Immature natural killer cell (primary cell): Measurements from ENCODE around the gene PATJ. TPM values are rescaled to one million over a fixed set of nuclear protein-coding genes. Genes with fewer than 3 reads are reported as not detected.
"Not testable (repeated sequence)": the region's sequence is repeated elsewhere in the genome, so short reads cannot be mapped to it uniquely, and the experiment has no call there.

ENCODE experiments used
- DNase-seq, 3 donors: peaks; one replicate each; pipeline ENCODE4 v3.0.0; 2022; ENCODE audit warnings: mixed read lengths in 1 of 3
- H3K27ac Mint-ChIP-seq, 6 donors: one replicate each; pipeline ENCODE4 v1.8.0; 2020; ENCODE audit warnings: mixed read lengths in 6 of 6, mild to moderate bottlenecking in 5 of 6, inconsistent platforms in 4 of 6, moderate library complexity in 3 of 6
- H3K27me3 Mint-ChIP-seq, 3 donors: one replicate each; pipeline ENCODE4 v1.8.0; 2020 to 2021; ENCODE audit warnings: low read depth in 3 of 3, mild to moderate bottlenecking in 3 of 3, mixed read lengths in 3 of 3, moderate library complexity in 3 of 3, inconsistent platforms in 1 of 3
- H3K36me3 Mint-ChIP-seq, 3 donors: one replicate each; pipeline ENCODE4 v1.8.0; 2020; ENCODE audit warnings: mixed read lengths in 3 of 3, inconsistent platforms in 2 of 3, mild to moderate bottlenecking in 2 of 3
- H3K4me1 Mint-ChIP-seq, 2 donors: one replicate each; pipeline ENCODE4 v1.8.0; 2020; ENCODE audit warnings: inconsistent platforms in 2 of 2, mild to moderate bottlenecking in 2 of 2, mixed read lengths in 2 of 2, moderate library complexity in 1 of 2
- H3K4me3 Mint-ChIP-seq, 5 donors: one replicate each; pipeline ENCODE4 v1.8.0; 2020; ENCODE audit warnings: mild to moderate bottlenecking in 5 of 5, mixed read lengths in 5 of 5, inconsistent platforms in 3 of 5, moderate library complexity in 3 of 5
- H3K9me3 Mint-ChIP-seq, 6 donors: one replicate each; pipeline ENCODE4 v1.8.0; 2020; ENCODE audit warnings: mild to moderate bottlenecking in 6 of 6, mixed read lengths in 6 of 6, inconsistent platforms in 4 of 6, moderate library complexity in 3 of 6
- polyA plus RNA-seq, 3 donors: library from polyadenylated mRNA; unstranded; fragments of 300-500 nt; fragmentation: Illumina TruSeq; gene quantifications; one replicate each; pipeline ENCODE4 v1.2.3, GENCODE V29; 2021

PATJ gene
- polyA plus RNA-seq, 3 donors from 2014 or later: 2.9 to 7.2 (median 5.9) TPM

- Mint-ChIP-seq H3K27ac (no peak overlapping the region), H3K36me3 (peaks cover 0 to 11% (median 9%) of the 10 kb centered on the region in 3 donors), H3K9me3 (no peaks in the 10 kb centered on the region), H3K27me3 (no peaks in the 10 kb centered on the region), H3K4me1 (peaks cover 4 to 7% of the 10 kb centered on the region in 2 donors), H3K4me3 (no peak overlapping the region)
- DNase-seq: no peak
Measured at GRCh38 chr1:61864489-61864888, 122.2 kb downstream of the PATJ start.

GRCh38 chr1:61865646-61866220 is 123.5 kb downstream of the PATJ start:
- peak in 1 of 3 donors; percentile 7 for DNase-seq
- Mint-ChIP-seq H3K4me1 (peaks cover 4 to 7% of the 10 kb centered on the region in 2 donors), H3K36me3 (peaks cover 0 to 11% (median 9%) of the 10 kb centered on the region in 3 donors), H3K9me3 (no peaks in the 10 kb centered on the region), H3K27me3 (no peaks in the 10 kb centered on the region), H3K4me3 (peak overlapping the region in 1 of 5 donors; percentile 2), H3K27ac (no peak overlapping the region)

- H3K27ac Mint-ChIP-seq: no peak overlapping the region
- no peaks in the 10 kb centered on the region for H3K27me3 Mint-ChIP-seq
- peaks cover 3 to 8% (median 4%) of the 10 kb centered on the region in 3 donors for H3K36me3 Mint-ChIP-seq
- no peak overlapping the region for H3K4me3 Mint-ChIP-seq
- H3K4me1 Mint-ChIP-seq: peaks cover 4 to 7% of the 10 kb centered on the region in 2 donors
- H3K9me3 Mint-ChIP-seq: no peaks in the 10 kb centered on the region
- DNase-seq: no peak
Measured at GRCh38 chr1:61869691-61870109, 127.4 kb downstream of the PATJ start.

GRCh38 chr1:61872206-61872605 is 129.9 kb downstream of the PATJ start:
- peaks cover 7 to 11% (median 9%) of the 10 kb centered on the region in 3 donors for H3K36me3 Mint-ChIP-seq
- no peak for DNase-seq
- no peak overlapping the region for H3K4me3 Mint-ChIP-seq
- no peaks in the 10 kb centered on the region for H3K9me3 Mint-ChIP-seq
- no peaks in the 10 kb centered on the region for H3K4me1 Mint-ChIP-seq
- no peaks in the 10 kb centered on the region for H3K27me3 Mint-ChIP-seq
- no peak overlapping the region for H3K27ac Mint-ChIP-seq

- H3K27ac Mint-ChIP-seq: no peak overlapping the region
- no peaks in the 10 kb centered on the region for H3K9me3 Mint-ChIP-seq
- H3K27me3 Mint-ChIP-seq: no peaks in the 10 kb centered on the region
- no peaks in the 10 kb centered on the region for H3K4me1 Mint-ChIP-seq
- no peak for DNase-seq
- peaks cover 9 to 18% (median 13%) of the 10 kb centered on the region in 3 donors for H3K36me3 Mint-ChIP-seq
- H3K4me3 Mint-ChIP-seq: no peak overlapping the region
Measured at GRCh38 chr1:61873581-61873980, 131.3 kb downstream of the PATJ start.

GRCh38 chr1:61873994-61874393 is 131.7 kb downstream of the PATJ start:
- Mint-ChIP-seq H3K4me3 (no peak overlapping the region), H3K27me3 (no peaks in the 10 kb centered on the region), H3K27ac (no peak overlapping the region), H3K36me3 (peaks cover 9 to 18% (median 13%) of the 10 kb centered on the region in 3 donors), H3K9me3 (no peaks in the 10 kb centered on the region), H3K4me1 (no peaks in the 10 kb centered on the region)
- DNase-seq: no peak

GRCh38 chr1:61875198-61875597 is 132.9 kb downstream of the PATJ start:
- H3K4me3 Mint-ChIP-seq: no peak overlapping the region
- H3K27me3 Mint-ChIP-seq: no peaks in the 10 kb centered on the region
- H3K4me1 Mint-ChIP-seq: no peaks in the 10 kb centered on the region
- peaks cover 9 to 21% (median 10%) of the 10 kb centered on the region in 3 donors for H3K36me3 Mint-ChIP-seq
- H3K9me3 Mint-ChIP-seq: no peaks in the 10 kb centered on the region
- no peak for DNase-seq
- H3K27ac Mint-ChIP-seq: no peak overlapping the region

- DNase-seq, H3K27me3 Mint-ChIP-seq, H3K27ac Mint-ChIP-seq, H3K4me3 Mint-ChIP-seq, H3K4me1 Mint-ChIP-seq, H3K9me3 Mint-ChIP-seq: not testable (repeated sequence)
- H3K36me3 Mint-ChIP-seq: peaks cover 12 to 31% (median 17%) of the 10 kb centered on the region in 3 donors
Measured at GRCh38 chr1:61879887-61880474, 137.7 kb downstream of the PATJ start.

- DNase-seq: no peak
- Mint-ChIP-seq H3K4me1 (no peaks in the 10 kb centered on the region), H3K4me3 (no peak overlapping the region), H3K27me3 (no peaks in the 10 kb centered on the region), H3K9me3 (peaks cover 0 to 3% (median 0%) of the 10 kb centered on the region in 6 donors), H3K36me3 (peaks cover 7 to 20% (median 14%) of the 10 kb centered on the region in 3 donors), H3K27ac (no peak overlapping the region)
Measured at GRCh38 chr1:61887076-61887867, 145.0 kb downstream of the PATJ start.

- H3K36me3 Mint-ChIP-seq: peaks cover 7 to 20% (median 11%) of the 10 kb centered on the region in 3 donors
Measured at GRCh38 chr1:61887931-61888564, 145.8 kb downstream of the PATJ start.

GRCh38 chr1:61888808-61889207 is 146.5 kb downstream of the PATJ start:
- Mint-ChIP-seq H3K36me3 (peaks cover 7 to 20% (median 11%) of the 10 kb centered on the region in 3 donors), H3K9me3 (peaks cover 0 to 2% (median 0%) of the 10 kb centered on the region in 6 donors), H3K27me3 (no peaks in the 10 kb centered on the region), H3K4me3 (no peak overlapping the region), H3K27ac (no peak overlapping the region), H3K4me1 (no peaks in the 10 kb centered on the region)
- no peak for DNase-seq

More at GRCh38 chr1:61887931-61888564, 145.8 kb downstream of the PATJ start:
- no peaks in the 10 kb centered on the region for H3K27me3 Mint-ChIP-seq
- peaks cover 0 to 2% (median 0%) of the 10 kb centered on the region in 6 donors for H3K9me3 Mint-ChIP-seq
- H3K4me3 Mint-ChIP-seq: no peak overlapping the region
- DNase-seq: no peak
- no peaks in the 10 kb centered on the region for H3K4me1 Mint-ChIP-seq
- no peak overlapping the region for H3K27ac Mint-ChIP-seq

GRCh38 chr1:61890435-61890834 is 148.2 kb downstream of the PATJ start:
- not testable (repeated sequence) for H3K9me3 Mint-ChIP-seq, H3K27me3 Mint-ChIP-seq, DNase-seq, H3K27ac Mint-ChIP-seq, H3K4me3 Mint-ChIP-seq, H3K4me1 Mint-ChIP-seq
- H3K36me3 Mint-ChIP-seq: peaks cover 5 to 16% (median 13%) of the 10 kb centered on the region in 3 donors

GRCh38 chr1:61892977-61893376 is 150.7 kb downstream of the PATJ start:
- no peak overlapping the region for H3K27ac Mint-ChIP-seq
- peaks cover 0 to 5% (median 0%) of the 10 kb centered on the region in 6 donors for H3K9me3 Mint-ChIP-seq
- H3K36me3 Mint-ChIP-seq: peaks cover 0 to 19% (median 8%) of the 10 kb centered on the region in 3 donors
- DNase-seq: no peak
- H3K27me3 Mint-ChIP-seq: no peaks in the 10 kb centered on the region
- no peaks in the 10 kb centered on the region for H3K4me1 Mint-ChIP-seq
- no peak overlapping the region for H3K4me3 Mint-ChIP-seq

GRCh38 chr1:61894296-61894695 is 152.0 kb downstream of the PATJ start:
- peaks cover 0 to 15% (median 8%) of the 10 kb centered on the region in 3 donors for H3K36me3 Mint-ChIP-seq
- H3K27me3 Mint-ChIP-seq, H3K9me3 Mint-ChIP-seq, H3K4me3 Mint-ChIP-seq, H3K27ac Mint-ChIP-seq, H3K4me1 Mint-ChIP-seq, DNase-seq: not testable (repeated sequence)
